Cardiac muscle cell (in vitro differentiated cells and primary cell): Measurements from ENCODE around the gene SNX30. TPM values are rescaled to one million over a fixed set of nuclear protein-coding genes. Genes with fewer than 3 reads are reported as not detected.

Experiments used
- DNase-seq, 2 donors: peaks; one replicate each; pipeline versions ENCODE4 v3.0.0 to v3.0.0-alpha.2; 2010 to 2017; ENCODE audit warnings: low read depth in 1 of 2, low spot score in 1 of 2
- H3K27ac ChIP-seq: fragments of 200-600 bp; sonication (generic); 2 replicates; pipeline ENCODE4 v1.5.1; 2016
- H3K27me3 ChIP-seq: fragments of 200-600 bp; sonication (generic); 2 replicates; pipeline ENCODE4 v1.6.0; 2016; ENCODE audit warnings: control low read depth
- H3K36me3 ChIP-seq: fragments of 200-600 bp; sonication (generic); 2 replicates; pipeline ENCODE4 v1.5.1; 2016; ENCODE audit warnings: control low read depth
- H3K4me1 ChIP-seq: fragments of 200-600 bp; sonication (generic); 2 replicates; pipeline ENCODE4 v1.8.1; 2017; ENCODE audit warnings: low read depth, mild to moderate bottlenecking, mixed run types
- H3K4me3 ChIP-seq: fragments of 200-600 bp; sonication (generic); 2 replicates; pipeline ENCODE4 v1.5.1; 2016; ENCODE audit warnings: mild to moderate bottlenecking
- H3K9me3 ChIP-seq: fragments of 200-600 bp; sonication (generic); 2 replicates; pipeline ENCODE4 v1.5.1; 2017; ENCODE audit warnings: low read depth, mild to moderate bottlenecking, control low read depth
- CTCF ChIP-seq: IDR thresholded peaks from 2 replicates; pipeline ENCODE4 v1.5.1; 2012; ENCODE audit warnings: low read depth, mild to moderate bottlenecking, low read length
- polyA plus RNA-seq: library from polyadenylated mRNA; unstranded; fragments of >200 nt; fragmentation: Nextera tagmentation; extraction: Ambion mirVana; gene quantifications from 2 replicates; pipeline ENCODE4 v1.2.1, GENCODE V29; 2016
- total RNA-seq: library from RNA; depleted of rRNA; stranded (reverse); fragments of >200 nt; gene quantifications from 2 replicates; pipeline ENCODE4 v1.2.3, GENCODE V29; 2016

SNX30 gene
- total and polyA plus RNA-seq, 2 experiments from 2014 or later, result 3.4 to 8.3 TPM

GRCh38 chr9:112757940-112758339 is 7.4 kb downstream of the SNX30 start:
- TF ChIP-seq CTCF, result no peak
- H3K27ac ChIP-seq, result no peak overlapping the region
- DNase-seq, result no peak
- no peaks in the 10 kb centered on the region for H3K9me3 ChIP-seq
- H3K27me3 ChIP-seq, result no peaks in the 10 kb centered on the region
- no peak overlapping the region for H3K4me3 ChIP-seq
- H3K4me1 ChIP-seq, result no peaks in the 10 kb centered on the region
- H3K36me3 ChIP-seq, result no peaks in the 10 kb centered on the region

- no peak for DNase-seq
Measured at GRCh38 chr9:112760821-112761220, 10.3 kb downstream of the SNX30 start.

GRCh38 chr9:112761912-112762655 is 11.5 kb downstream of the SNX30 start:
- Histone ChIP-seq H3K4me1 (no peaks in the 10 kb centered on the region), H3K27ac (no peak overlapping the region), H3K27me3 (no peaks in the 10 kb centered on the region), H3K9me3 (no peaks in the 10 kb centered on the region), H3K36me3 (no peaks in the 10 kb centered on the region), H3K4me3 (no peak overlapping the region)
- no peak for TF ChIP-seq CTCF
- DNase-seq, result no peak

More at GRCh38 chr9:112760821-112761220, 10.3 kb downstream of the SNX30 start:
- H3K36me3 ChIP-seq, result no peaks in the 10 kb centered on the region
- no peak overlapping the region for H3K27ac ChIP-seq
- no peaks in the 10 kb centered on the region for H3K4me1 ChIP-seq
- no peaks in the 10 kb centered on the region for H3K9me3 ChIP-seq
- H3K4me3 ChIP-seq, result no peak overlapping the region
- no peak for TF ChIP-seq CTCF
- H3K27me3 ChIP-seq, result no peaks in the 10 kb centered on the region

GRCh38 chr9:112762726-112763518 is 12.4 kb downstream of the SNX30 start:
- Histone ChIP-seq H3K36me3 (no peaks in the 10 kb centered on the region), H3K27ac (no peak overlapping the region), H3K4me1 (no peaks in the 10 kb centered on the region), H3K27me3 (no peaks in the 10 kb centered on the region), H3K9me3 (no peaks in the 10 kb centered on the region), H3K4me3 (no peak overlapping the region)
- no peak for DNase-seq
- no peak for TF ChIP-seq CTCF

GRCh38 chr9:112764344-112764743 is 13.8 kb downstream of the SNX30 start:
- Histone ChIP-seq H3K4me3 (no peak overlapping the region), H3K36me3 (no peaks in the 10 kb centered on the region), H3K4me1 (no peaks in the 10 kb centered on the region), H3K27me3 (no peaks in the 10 kb centered on the region), H3K9me3 (no peaks in the 10 kb centered on the region), H3K27ac (peak overlapping the region; percentile 4)
- peak in 1 of 2 donors; percentile 80 for DNase-seq
- TF ChIP-seq CTCF, result no peak
